Heart right ventricle (tissue), 16 donors: ENCODE data around the gene TTC7B. TPM values are rescaled to one million over a fixed set of nuclear protein-coding genes. Genes with fewer than 3 reads are reported as not detected.
A peak's percentile ranks its signal among the peaks of the same experiment; 100 is the strongest.

Experiments
- ATAC-seq, 8 donors: fragments of 200-7000 bp; cut with Tn5 transposase; one replicate each; pipeline ENCODE4 v1.9.1; 2020; ENCODE audit warnings: mild to moderate bottlenecking in 8 of 8, moderate library complexity in 8 of 8, moderate number of reproducible peaks in 1 of 8
- DNase-seq, 2 donors: peaks; one replicate each; pipeline ENCODE4 v3.0.0-alpha.2; 2020
- H3K27ac ChIP-seq, 10 donors: fragments of 200-600 bp; sonication (generic) in 2 of 10; one replicate each; pipeline versions ENCODE4 v1.5.0 to v1.8.0; 2020 to 2022; ENCODE audit warnings: mild to moderate bottlenecking in 3 of 10
- H3K27me3 ChIP-seq, 7 donors: fragments of 200-600 bp; one replicate each; pipeline ENCODE4 v1.8.0; 2021 to 2022; ENCODE audit warnings: mild to moderate bottlenecking in 2 of 7
- H3K36me3 ChIP-seq, 9 donors: fragments of 200-600 bp; sonication (generic) in 1 of 9; one replicate each; pipeline versions ENCODE4 v1.5.0 to v1.8.0; 2020 to 2022; ENCODE audit warnings: mild to moderate bottlenecking in 2 of 9
- H3K4me1 ChIP-seq, 9 donors: fragments of 200-600 bp; sonication (generic) in 1 of 9; one replicate each; pipeline versions ENCODE4 v1.5.0 to v1.8.0; 2020 to 2022; ENCODE audit warnings: mild to moderate bottlenecking in 4 of 9
- H3K4me3 ChIP-seq, 10 donors: fragments of 200-600 bp; sonication (generic) in 2 of 10; one replicate each; pipeline versions ENCODE4 v1.5.0 to v1.8.0; 2020 to 2022; ENCODE audit warnings: mild to moderate bottlenecking in 7 of 10, moderate library complexity in 2 of 10
- H3K9me3 ChIP-seq, 11 donors: fragments of 200-600 bp in 10 of 11; sonication (generic) in 2 of 11; one replicate each; pipeline versions ENCODE4 v1.5.0 to v1.8.0; 2013 to 2022; ENCODE audit warnings: mild to moderate bottlenecking in 2 of 11, control low read depth in 1 of 11, moderate library complexity in 1 of 11
- WGBS, 2 donors: extraction: QIAGEN DNeasy Blood & Tissue Kit; methylation state at CpG; one replicate each; pipeline ENCODE4 v1.1.7; 2013; ENCODE audit warnings: inconsistent platforms in 1 of 2; 5-methylcytosine and 5-hydroxymethylcytosine counted together
- intact Hi-C, 10 donors: fragments of 100-400 bp; cut with DNase I; formaldehyde crosslinking; loops; one replicate each; pipeline versions ENCODE4 v1.11.1 to v1.14.2; 2022
- polyA plus RNA-seq, 2 donors: library from polyadenylated mRNA; stranded (reverse); fragments of 200-250 nt; gene quantifications; one replicate each; pipeline ENCODE4 v1.2.3, GENCODE V29; 2013
- total RNA-seq, 10 donors: library from RNA; stranded (reverse); fragmentation: NEBNext Ultra II Directional in 3 of 10; extraction: Animal tissue kit (Norgen Biotek cat#: 25700) in 3 of 10; gene quantifications; one replicate each; pipeline versions ENCODE4 v1.2.1 to v1.2.4, GENCODE V29; 2021 to 2023
- TF ChIP-seq, protein P1 (sequence below), 9 donors: fragments of 200-600 bp; sonication (generic) in 2 of 9; IDR thresholded peaks; one replicate each; pipeline versions ENCODE4 v1.5.0 to v1.8.0; 2021 to 2022; ENCODE audit warnings: antibody characterized with exemption in 9 of 9, mild to moderate bottlenecking in 5 of 9, moderate library complexity in 1 of 9
- donor health status: Arrhythmogenic right ventricular cardiomyopathy.
- donor health status: ischemic (EF 13 %, LVEDD 7.1; RV severe dilation, severe dysfunction).
- donor health status: healthy with polysubstance abuse.
- donor health status: DM: no; HTN: yes; CAD: no.
- donor health status: DM: no; HTN: no; CAD: no.
- donor health status: ischemic (EF 25% LVEDD 6.9; RV normal size, moderate dysfunction).
- donor health status: ischemic (EF 25% LVEDD 5.7; RV mildly dilated, moderate dysfunction).
- donor health status: healthy.
- donor health status: DM: yes; HTN: yes; CAD: no.
- donor health status: Ischemic cardiomyopathy.
- donor health status: ischemic (EF 35%, LVEDD 5.7; RV mildly dilated, moderate dysfunction).
- donor health status: nonischemic (EF 11% LVEDD 7.7; RV severe dilation, severe dysfunction).
- donor health status: DM: yes; HTN: yes; CAD: no.
- donor health status: PGD.
- donor health status: ischemic (EF 29% LVEDD 5.4; RV normal size, mild dysfunction).
- donor health status: nonischemic (EF 23%, LVEDD 6.1; RV moderate dilation, normal function).

The TTC7B gene
- total and polyA plus RNA-seq, 12 donors = 23.0 to 79.4 (median 65.5) TPM

DNA sequence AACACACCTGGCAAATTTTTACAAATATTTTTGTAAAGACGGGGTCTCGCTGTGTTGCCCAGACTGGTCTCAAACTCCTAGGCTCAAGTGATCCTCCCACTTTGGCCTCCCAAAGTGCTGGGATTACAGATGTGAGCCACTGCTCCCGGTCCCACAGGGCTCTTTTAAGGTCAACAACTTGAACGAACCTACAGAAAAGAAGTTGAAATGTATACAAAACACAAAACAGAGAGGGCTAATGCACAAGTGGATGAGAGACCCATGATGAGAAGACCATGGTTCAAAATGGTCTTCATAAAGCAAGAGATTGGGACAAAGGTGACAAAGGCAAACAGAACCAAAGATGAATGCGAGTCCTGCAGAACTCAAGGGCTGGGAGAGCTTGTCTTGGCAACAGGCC lies 328.0 kb downstream of the TTC7B start:
- intact Hi-C loops = no loop called here
- Histone ChIP-seq H3K9me3 (no peaks in the 10 kb centered on the region), H3K4me1 (peaks cover 12 to 61% (median 27%) of the 10 kb centered on the region in 9 donors), H3K27me3 (no peaks in the 10 kb centered on the region), H3K36me3 (no peaks in the 10 kb centered on the region), H3K27ac (no peak overlapping the region), H3K4me3 (no peak overlapping the region)
- TF ChIP-seq, protein P1, sequence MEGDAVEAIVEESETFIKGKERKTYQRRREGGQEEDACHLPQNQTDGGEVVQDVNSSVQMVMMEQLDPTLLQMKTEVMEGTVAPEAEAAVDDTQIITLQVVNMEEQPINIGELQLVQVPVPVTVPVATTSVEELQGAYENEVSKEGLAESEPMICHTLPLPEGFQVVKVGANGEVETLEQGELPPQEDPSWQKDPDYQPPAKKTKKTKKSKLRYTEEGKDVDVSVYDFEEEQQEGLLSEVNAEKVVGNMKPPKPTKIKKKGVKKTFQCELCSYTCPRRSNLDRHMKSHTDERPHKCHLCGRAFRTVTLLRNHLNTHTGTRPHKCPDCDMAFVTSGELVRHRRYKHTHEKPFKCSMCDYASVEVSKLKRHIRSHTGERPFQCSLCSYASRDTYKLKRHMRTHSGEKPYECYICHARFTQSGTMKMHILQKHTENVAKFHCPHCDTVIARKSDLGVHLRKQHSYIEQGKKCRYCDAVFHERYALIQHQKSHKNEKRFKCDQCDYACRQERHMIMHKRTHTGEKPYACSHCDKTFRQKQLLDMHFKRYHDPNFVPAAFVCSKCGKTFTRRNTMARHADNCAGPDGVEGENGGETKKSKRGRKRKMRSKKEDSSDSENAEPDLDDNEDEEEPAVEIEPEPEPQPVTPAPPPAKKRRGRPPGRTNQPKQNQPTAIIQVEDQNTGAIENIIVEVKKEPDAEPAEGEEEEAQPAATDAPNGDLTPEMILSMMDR (IDR thresholded peaks at IDR 0.05) = no peak
- WGBS, 2 donors = 89 to 94% methylated on average over 5 of the region's 5 CpGs
- DNase-seq = no peak
- ATAC-seq = no peak

- WGBS, 2 donors = 93 to 97% methylated on average over 4 of the region's 4 CpGs
- TF ChIP-seq, protein P1 (IDR thresholded peaks at IDR 0.05) = no peak
- no peaks in the 10 kb centered on the region for H3K36me3 ChIP-seq
- intact Hi-C loops = no loop called here
- ATAC-seq = no peak
- H3K9me3 ChIP-seq = no peaks in the 10 kb centered on the region
- H3K27me3 ChIP-seq = no peaks in the 10 kb centered on the region
- H3K4me3 ChIP-seq = no peak overlapping the region
- peak overlapping the region in 2 of 10 donors; percentile 15 to 18 for H3K27ac ChIP-seq
- DNase-seq = no peak
- peaks cover 12 to 61% (median 27%) of the 10 kb centered on the region in 9 donors for H3K4me1 ChIP-seq
These were observed 328.8 kb downstream of the TTC7B start for GRCh38 chr14:90487462-90487861.

DNA sequence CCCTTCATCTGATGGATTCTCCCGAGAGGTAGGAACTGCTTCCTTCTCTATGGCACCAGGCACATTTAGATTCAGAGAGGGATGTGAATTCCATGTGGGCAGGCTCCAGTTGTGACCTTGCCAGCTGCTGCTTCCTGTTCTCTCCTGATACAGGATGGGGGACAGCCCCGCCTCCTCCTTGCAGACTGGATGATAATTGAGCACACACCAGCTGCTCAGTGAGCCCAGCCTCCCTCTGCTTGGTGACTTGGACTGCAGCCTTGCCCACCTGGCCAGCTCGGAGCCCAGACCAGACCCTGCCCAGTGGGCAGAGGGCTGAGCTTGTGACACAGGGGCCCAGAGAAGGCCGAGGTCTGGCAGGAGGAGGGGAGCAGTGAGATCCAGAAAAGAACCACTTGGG lies 329.2 kb downstream of the TTC7B start:
- Histone ChIP-seq H3K27ac (peak overlapping the region in 2 of 10 donors; percentile 1 to 15), H3K27me3 (no peaks in the 10 kb centered on the region), H3K4me1 (peaks cover 12 to 58% (median 26%) of the 10 kb centered on the region in 9 donors), H3K36me3 (no peaks in the 10 kb centered on the region), H3K9me3 (peaks cover 0 to 4% (median 0%) of the 10 kb centered on the region in 11 donors), H3K4me3 (peak overlapping the region in 1 of 10 donors; percentile 9)
- intact Hi-C loops = no loop called here
- DNase-seq (peak; percentile 32 to 51), ATAC-seq (peak in 2 of 8 donors; percentile 21 to 27)
- 32 to 45% methylated on average over 4 of the region's 4 CpGs for WGBS, 2 donors
- TF ChIP-seq, protein P1 (IDR thresholded peaks at IDR 0.05) = no peak

DNA sequence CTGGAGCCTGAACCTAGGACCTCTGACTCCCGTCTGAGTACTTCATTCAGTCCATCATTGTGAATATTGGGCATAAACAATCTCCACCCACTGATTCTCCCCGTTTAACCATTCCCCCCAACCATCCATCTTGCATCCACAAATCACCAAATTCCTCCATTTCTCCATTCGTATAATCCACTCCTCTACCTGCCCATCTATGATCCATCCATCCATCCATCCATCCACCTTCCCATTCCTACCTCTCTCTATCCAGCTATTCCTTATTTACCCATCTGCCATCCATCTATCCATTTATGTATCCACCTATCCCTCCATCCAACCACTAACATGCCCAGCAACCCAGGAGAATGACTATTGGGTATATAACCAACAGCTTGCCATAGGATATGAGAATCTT lies 331.9 kb downstream of the TTC7B start:
- peaks cover 0 to 21% (median 0%) of the 10 kb centered on the region in 11 donors for H3K9me3 ChIP-seq
- H3K27me3 ChIP-seq = no peaks in the 10 kb centered on the region
- peak overlapping the region in 5 of 10 donors; percentile 44 to 83 (median 72) for H3K27ac ChIP-seq
- TF ChIP-seq, protein P1 (IDR thresholded peaks at IDR 0.05) = no peak
- WGBS, 2 donors = 84 to 86% methylated on average over 3 of the region's 3 CpGs
- no peaks in the 10 kb centered on the region for H3K36me3 ChIP-seq
- H3K4me1 ChIP-seq = peaks cover 0 to 33% (median 9%) of the 10 kb centered on the region in 9 donors
- DNase-seq (no peak), ATAC-seq (no peak)
- H3K4me3 ChIP-seq = no peak overlapping the region
- intact Hi-C loops = no loop called here
